Astrocyte (in vitro differentiated cells and primary cell): ENCODE data around the gene RNH1.

Experiments used
- EZH2 ChIP-seq: IDR thresholded peaks from 2 replicates; pipeline ENCODE4 v1.6.1; 2012; ENCODE audit warnings: mild to moderate bottlenecking, low read length, inconsistent platforms; ENCODE audit not compliant: insufficient read depth
- TF ChIP-seq, protein P1 (sequence below): IDR thresholded peaks from 2 replicates; pipeline ENCODE4 v1.5.1; 2011; ENCODE audit warnings: low read depth, mild to moderate bottlenecking, inconsistent platforms, low read length, moderate library complexity; ENCODE audit not compliant: insufficient read depth

DNA sequence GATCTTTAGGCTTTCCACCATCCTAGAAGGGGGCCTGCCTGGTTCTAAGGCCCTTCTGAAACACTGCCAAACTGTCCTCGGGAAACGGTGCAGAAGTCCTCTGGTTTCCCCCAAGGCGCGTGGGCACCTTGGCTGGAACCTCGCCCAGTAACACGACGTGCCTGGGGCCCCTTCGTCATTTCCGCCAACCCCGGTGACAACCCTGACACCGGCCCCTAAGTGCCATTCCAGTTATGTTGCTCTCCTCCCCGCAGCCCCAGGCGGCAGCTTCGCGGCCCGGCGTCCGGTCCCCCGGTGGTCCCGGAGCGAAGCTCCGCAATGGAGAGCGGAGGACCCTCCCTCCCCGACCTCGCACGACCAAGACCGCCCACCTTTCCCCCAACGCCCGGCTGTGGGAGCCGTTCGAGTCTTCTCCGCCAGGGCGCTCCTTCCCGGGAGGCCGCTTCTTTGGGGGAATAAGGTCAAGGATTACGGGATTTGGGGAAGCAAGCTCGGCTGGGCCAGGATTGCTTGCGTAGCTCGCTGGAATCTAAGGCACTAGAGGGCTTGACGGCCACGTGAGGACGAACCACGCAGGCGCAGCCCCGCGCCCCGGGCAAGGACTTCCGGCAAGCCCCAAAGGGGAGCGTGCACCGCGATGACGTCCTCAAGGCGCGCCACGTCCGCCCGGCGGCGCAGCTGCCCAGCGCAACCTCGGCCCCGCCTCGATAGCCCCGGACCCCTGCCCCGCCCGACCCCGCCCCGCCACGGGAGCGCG, 626 bp downstream of the RNH1 start:
- TF ChIP-seq, protein P1, sequence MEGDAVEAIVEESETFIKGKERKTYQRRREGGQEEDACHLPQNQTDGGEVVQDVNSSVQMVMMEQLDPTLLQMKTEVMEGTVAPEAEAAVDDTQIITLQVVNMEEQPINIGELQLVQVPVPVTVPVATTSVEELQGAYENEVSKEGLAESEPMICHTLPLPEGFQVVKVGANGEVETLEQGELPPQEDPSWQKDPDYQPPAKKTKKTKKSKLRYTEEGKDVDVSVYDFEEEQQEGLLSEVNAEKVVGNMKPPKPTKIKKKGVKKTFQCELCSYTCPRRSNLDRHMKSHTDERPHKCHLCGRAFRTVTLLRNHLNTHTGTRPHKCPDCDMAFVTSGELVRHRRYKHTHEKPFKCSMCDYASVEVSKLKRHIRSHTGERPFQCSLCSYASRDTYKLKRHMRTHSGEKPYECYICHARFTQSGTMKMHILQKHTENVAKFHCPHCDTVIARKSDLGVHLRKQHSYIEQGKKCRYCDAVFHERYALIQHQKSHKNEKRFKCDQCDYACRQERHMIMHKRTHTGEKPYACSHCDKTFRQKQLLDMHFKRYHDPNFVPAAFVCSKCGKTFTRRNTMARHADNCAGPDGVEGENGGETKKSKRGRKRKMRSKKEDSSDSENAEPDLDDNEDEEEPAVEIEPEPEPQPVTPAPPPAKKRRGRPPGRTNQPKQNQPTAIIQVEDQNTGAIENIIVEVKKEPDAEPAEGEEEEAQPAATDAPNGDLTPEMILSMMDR, result no peak
- no peak for TF ChIP-seq EZH2
